Measurements from ENCODE around the gene WNT4.

DNA sequence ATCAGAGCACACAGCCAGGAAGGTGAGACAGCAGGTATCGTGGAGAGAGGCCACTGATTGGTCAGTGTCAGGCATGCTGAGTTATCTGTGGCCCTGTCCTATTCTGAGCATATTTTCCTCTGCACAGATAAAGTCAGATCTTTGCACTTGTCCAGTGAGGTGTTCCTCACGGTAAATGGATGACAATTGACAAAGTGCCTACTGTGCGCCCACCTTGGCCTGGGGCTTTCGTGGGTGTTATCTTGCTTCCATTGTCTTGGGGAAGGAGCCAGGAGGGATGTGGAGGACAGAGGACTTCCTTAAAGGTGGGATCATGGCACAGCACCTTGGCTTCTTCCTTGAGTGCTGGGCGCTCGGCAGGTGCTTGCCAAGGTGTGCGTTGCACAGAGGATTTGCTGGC lies 46.0 kb upstream of the WNT4 start:
- TF ChIP-seq POLR2A (IDR thresholded peaks at IDR 0.05): no peak
- TF ChIP-seq POLR2AphosphoS5 (IDR thresholded peaks at IDR 0.05): no peak
- no peak for TF ChIP-seq EP300 (IDR thresholded peaks at IDR 0.05)
